Natural killer cell (primary cell): ENCODE measurements around the gene LGALS9. TPM values are rescaled to one million over a fixed set of nuclear protein-coding genes. Genes with fewer than 3 reads are reported as not detected.

ENCODE experiments used
- ATAC-seq, 3 donors: fragments of 150-1000 bp in 2 of 3; fragments of 200-7000 bp in 1 of 3; cut with Tn5 transposase; 1 replicate in 1 of 3; 2 replicates in 2 of 3; pipeline ENCODE4 v1.10.0; 2021; ENCODE audit warnings: mild to moderate bottlenecking in 2 of 3, moderate library complexity in 2 of 3
- DNase-seq, 2 donors: peaks; one replicate each; pipeline versions ENCODE4 v3.0.0 to v3.0.0-alpha.2; 2013 to 2021; ENCODE audit warnings: mixed read lengths in 1 of 2
- H3K27ac ChIP-seq: one replicate; pipeline ENCODE4 v1.5.1; 2013; ENCODE audit warnings: mild to moderate bottlenecking, low read length
- H3K27me3 ChIP-seq: one replicate; pipeline ENCODE4 v1.6.1; 2013; ENCODE audit warnings: low read length; ENCODE audit not compliant: control insufficient read depth, insufficient read depth
- H3K36me3 ChIP-seq: one replicate; pipeline ENCODE4 v1.6.1; 2013; ENCODE audit warnings: low read length; ENCODE audit not compliant: control insufficient read depth, insufficient read depth
- H3K4me1 ChIP-seq: one replicate; pipeline ENCODE4 v1.6.1; 2013; ENCODE audit warnings: low read length; ENCODE audit not compliant: control insufficient read depth, insufficient read depth
- H3K4me3 ChIP-seq: one replicate; pipeline ENCODE4 v1.5.1; 2013; ENCODE audit warnings: low read length
- H3K9me3 ChIP-seq: one replicate; pipeline ENCODE4 v1.6.1; 2013; ENCODE audit warnings: low read length; ENCODE audit not compliant: control insufficient read depth, insufficient read depth
- H3K27ac Mint-ChIP-seq, 2 donors: one replicate each; pipeline ENCODE4 v1.8.0; 2022; ENCODE audit warnings: mild to moderate bottlenecking in 2 of 2, mixed read lengths in 2 of 2, moderate library complexity in 1 of 2
- H3K27me3 Mint-ChIP-seq, 2 donors: one replicate each; pipeline ENCODE4 v1.8.0; 2022; ENCODE audit warnings: low read depth in 2 of 2, mixed read lengths in 2 of 2
- H3K36me3 Mint-ChIP-seq: one replicate; pipeline ENCODE4 v1.8.0; 2022; ENCODE audit warnings: mixed read lengths
- H3K4me1 Mint-ChIP-seq, 2 donors: one replicate each; pipeline ENCODE4 v1.8.0; 2022; ENCODE audit warnings: mixed read lengths in 2 of 2
- H3K4me3 Mint-ChIP-seq: one replicate; pipeline ENCODE4 v1.8.0; 2022; ENCODE audit warnings: mild to moderate bottlenecking, moderate library complexity, mixed read lengths
- H3K9me3 Mint-ChIP-seq, 2 donors: one replicate each; pipeline ENCODE4 v1.8.0; 2022; ENCODE audit warnings: mixed read lengths in 2 of 2
- CTCF ChIP-seq: fragments of 200-600 bp; IDR thresholded peaks from one replicate; pipeline ENCODE4 v1.8.0; 2022; ENCODE audit warnings: antibody characterized with exemption
- WGBS: methylation state at CpG from one replicate; pipeline ENCODE4 v1.1.7; 2013; ENCODE audit warnings: missing lambda C conversion rate; ENCODE audit not compliant: insufficient coverage; 5-methylcytosine and 5-hydroxymethylcytosine counted together
- intact Hi-C: fragments of 100-400 bp; cut with micrococcal nuclease; formaldehyde crosslinking; loops from one replicate; pipeline ENCODE4 v1.14.2; 2022
- total RNA-seq, 4 donors: library from RNA; stranded (reverse); fragments of 120-200 nt in 1 of 4; gene quantifications; one replicate each; pipeline versions ENCODE4 v1.2.3 to v1.2.4, GENCODE V29; 2013 to 2022

Gene LGALS9
- total RNA-seq, 3 donors from 2014 or later (not counting 1 experiment from before 2014, with no cell fraction given) = 83.4 to 142 (median 102) TPM

GRCh38 chr17:27601975-27602302, 29.0 kb upstream of the LGALS9 start:
- ATAC-seq (no peak), DNase-seq (no peak)
- no peaks in the 10 kb centered on the region for H3K36me3 Mint-ChIP-seq
- H3K4me1 Mint-ChIP-seq = peaks cover 0 to 14% of the 10 kb centered on the region in 2 donors
- H3K27ac Mint-ChIP-seq = no peak overlapping the region
- no peak overlapping the region for H3K27ac ChIP-seq
- no peaks in the 10 kb centered on the region for H3K27me3 Mint-ChIP-seq
- H3K4me1 ChIP-seq = peaks cover 11% of the 10 kb centered on the region
- no peak overlapping the region for H3K4me3 ChIP-seq
- TF ChIP-seq CTCF = peak; percentile 21
- H3K9me3 ChIP-seq = no peaks in the 10 kb centered on the region
- WGBS = 78% methylated on average over 2 of the region's 2 CpGs
- intact Hi-C loops = loop anchor here (1.0 to 10.0 kb wide), 7 partner anchors 33 to 366 kb away; partner anchors contain the start of gene KSR1
- peaks cover 30% of the 10 kb centered on the region for H3K36me3 ChIP-seq
- H3K9me3 Mint-ChIP-seq = no peaks in the 10 kb centered on the region
- H3K27me3 ChIP-seq = no peaks in the 10 kb centered on the region
- no peak overlapping the region for H3K4me3 Mint-ChIP-seq

- Histone ChIP-seq H3K4me3 (no peak overlapping the region), H3K27ac (no peak overlapping the region), H3K9me3 (no peaks in the 10 kb centered on the region), H3K27me3 (no peaks in the 10 kb centered on the region), H3K36me3 (peaks cover 32% of the 10 kb centered on the region), H3K4me1 (peaks cover 11% of the 10 kb centered on the region)
- peak; percentile 74 to 88 for DNase-seq
- Mint-ChIP-seq H3K27me3 (no peaks in the 10 kb centered on the region), H3K9me3 (no peaks in the 10 kb centered on the region), H3K27ac (peak overlapping the region in 1 of 2 donors; percentile 33), H3K4me1 (peaks cover 0 to 14% of the 10 kb centered on the region in 2 donors), H3K4me3 (no peak overlapping the region), H3K36me3 (no peaks in the 10 kb centered on the region)
- TF ChIP-seq CTCF = peak; percentile 88
- peak; percentile 65 to 73 (median 71) for ATAC-seq
- intact Hi-C loops = loop anchor here (1.0 to 10.0 kb wide), 2 partner anchors 48 to 118 kb away; no protein-coding TSS in a partner anchor
- 34% methylated on average over 15 of the region's 15 CpGs for WGBS
These were observed 28.1 kb upstream of the LGALS9 start for GRCh38 chr17:27602721-27603420.

GRCh38 chr17:27603421-27603770, 27.6 kb upstream of the LGALS9 start:
- intact Hi-C loops = loop anchor here (1.0 to 10.0 kb wide), 2 partner anchors 48 to 119 kb away; no protein-coding TSS in a partner anchor
- peak; percentile 5 for TF ChIP-seq CTCF
- Mint-ChIP-seq H3K36me3 (no peaks in the 10 kb centered on the region), H3K4me3 (no peak overlapping the region), H3K27ac (peak overlapping the region in 1 of 2 donors; percentile 33), H3K27me3 (no peaks in the 10 kb centered on the region), H3K4me1 (peaks cover 0 to 14% of the 10 kb centered on the region in 2 donors), H3K9me3 (no peaks in the 10 kb centered on the region)
- no peaks in the 10 kb centered on the region for H3K27me3 ChIP-seq
- DNase-seq (no peak), ATAC-seq (no peak)
- H3K4me1 ChIP-seq = peaks cover 11% of the 10 kb centered on the region
- WGBS = 80% methylated on average over 2 of the region's 2 CpGs
- no peak overlapping the region for H3K4me3 ChIP-seq
- no peaks in the 10 kb centered on the region for H3K9me3 ChIP-seq
- H3K27ac ChIP-seq = no peak overlapping the region
- peaks cover 32% of the 10 kb centered on the region for H3K36me3 ChIP-seq
